ENCODE results near the gene LETM1. TPM values are rescaled to one million over a fixed set of nuclear protein-coding genes. Genes with fewer than 3 reads are reported as not detected.
A peak's percentile ranks its signal among the peaks of the same experiment; 100 is the strongest.
"Not testable (repeated sequence)": the region's sequence is repeated elsewhere in the genome, so short reads cannot be mapped to it uniquely, and the experiment has no call there.

Gene LETM1
- total and polyA plus RNA-seq, 4 experiments from 2014 or later: 6.5 to 42.8 (median 25.5) TPM

- CTCF ChIA-PET (ENCODE audit: partially characterized antibody); POLR2A ChIA-PET (ENCODE audit: partially characterized antibody): not testable (repeated sequence)
Measured at GRCh38 chr4:1844618-1845017, 11.3 kb downstream of the LETM1 start.

DNA sequence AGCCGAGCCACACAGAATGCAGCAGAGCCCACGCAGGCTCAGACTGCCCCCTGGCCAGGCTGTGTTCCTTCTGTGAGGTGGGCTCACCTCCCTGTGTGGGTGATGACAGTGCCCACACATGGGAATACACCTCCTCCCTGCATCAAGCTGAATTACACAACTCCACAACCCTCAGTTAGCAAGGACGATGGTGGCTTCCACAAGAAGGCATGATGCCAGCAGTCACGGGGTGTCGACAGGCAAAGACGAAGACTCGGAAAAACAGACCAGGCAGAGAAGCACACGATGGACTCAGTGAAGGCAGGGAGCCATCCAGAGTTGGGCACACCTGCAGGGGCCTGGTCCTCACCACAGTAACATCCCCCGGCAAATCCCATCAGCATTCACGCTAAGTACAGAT lies 12.1 kb downstream of the LETM1 start:
- POLR2A ChIA-PET (ENCODE audit: partially characterized antibody): no interaction called here
- Mint-ChIP-seq H3K27ac (peak overlapping the region in 1 of 7 donors; percentile 64), H3K4me3 (no peak overlapping the region), H3K36me3 (peaks cover 19 to 62% of the 10 kb centered on the region in 2 donors), H3K9me3 (no peaks in the 10 kb centered on the region), H3K4me1 (peaks cover 3 to 21% (median 4%) of the 10 kb centered on the region in 4 donors), H3K27me3 (no peaks in the 10 kb centered on the region)
- Histone ChIP-seq H3K9me3 (ENCODE audit: control insufficient read depth in 1 of 2, low read length in 2 of 2) (no peaks in the 10 kb centered on the region), H3K27ac (ENCODE audit: low read depth, low read length) (no peak overlapping the region), H3K4me1 (ENCODE audit: insufficient read depth, low read length) (no peaks in the 10 kb centered on the region), H3K27me3 (ENCODE audit: insufficient read depth, low read length) (no peaks in the 10 kb centered on the region), H3K36me3 (ENCODE audit: insufficient read depth, low read length) (peaks cover 31% of the 10 kb centered on the region), H3K4me3 (ENCODE audit: low read length in 2 of 2) (no peak overlapping the region)
- intact Hi-C loops (cut with micrococcal nuclease): no loop called here
- CTCF ChIA-PET (ENCODE audit: partially characterized antibody): interaction anchor here (1.3 kb wide), 1 partner anchor 55 kb away, joined by 5 read pairs; no protein-coding TSS in a partner anchor
- no peak for DNase-seq

More at GRCh38 chr4:1844618-1845017, 11.3 kb downstream of the LETM1 start:
- peaks cover 3 to 21% (median 4%) of the 10 kb centered on the region in 4 donors for H3K4me1 Mint-ChIP-seq
- H3K4me1 ChIP-seq (ENCODE audit: insufficient read depth, low read length); intact Hi-C loops (cut with micrococcal nuclease); H3K4me3 Mint-ChIP-seq; H3K27me3 ChIP-seq (ENCODE audit: insufficient read depth, low read length); H3K9me3 Mint-ChIP-seq; H3K27me3 Mint-ChIP-seq; H3K27ac ChIP-seq (ENCODE audit: low read depth, low read length); H3K4me3 ChIP-seq (ENCODE audit: low read length in 2 of 2); DNase-seq; H3K9me3 ChIP-seq (ENCODE audit: control insufficient read depth in 1 of 2, low read length in 2 of 2): not testable (repeated sequence)
- peaks cover 14 to 54% of the 10 kb centered on the region in 2 donors for H3K36me3 Mint-ChIP-seq
- peaks cover 31% of the 10 kb centered on the region for H3K36me3 ChIP-seq (ENCODE audit: insufficient read depth, low read length)
- H3K27ac Mint-ChIP-seq: peak overlapping the region in 1 of 7 donors; percentile 41

DNA sequence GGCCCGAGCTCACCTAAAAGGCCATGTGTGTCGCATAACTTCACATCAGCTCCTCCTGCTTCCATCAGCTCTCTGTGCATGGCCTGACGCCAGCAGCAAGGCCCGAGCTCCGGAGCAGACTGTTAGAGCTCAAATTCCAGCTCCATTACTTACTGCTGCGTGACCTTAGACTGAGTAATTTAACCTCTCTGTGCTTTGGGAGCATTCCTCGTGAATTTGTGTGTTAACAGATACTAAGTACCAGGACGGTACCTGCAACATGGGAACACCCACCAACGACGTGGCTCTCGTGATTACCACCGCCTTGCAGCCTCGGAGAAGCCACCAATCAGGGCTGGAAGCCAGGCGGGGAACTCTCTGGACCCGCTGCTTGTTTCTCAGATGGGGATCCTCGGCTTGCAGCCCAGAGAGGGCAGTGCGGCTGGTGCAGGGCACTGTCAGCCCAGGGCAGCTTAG lies 12.9 kb downstream of the LETM1 start:
- no peaks in the 10 kb centered on the region for H3K4me1 ChIP-seq (ENCODE audit: insufficient read depth, low read length)
- peaks cover 1 to 21% (median 3%) of the 10 kb centered on the region in 4 donors for H3K4me1 Mint-ChIP-seq
- H3K36me3 ChIP-seq (ENCODE audit: insufficient read depth, low read length): peaks cover 31% of the 10 kb centered on the region
- no peak overlapping the region for H3K27ac ChIP-seq (ENCODE audit: low read depth, low read length)
- H3K36me3 Mint-ChIP-seq: peaks cover 19 to 63% of the 10 kb centered on the region in 2 donors
- POLR2A ChIA-PET (ENCODE audit: partially characterized antibody): no interaction called here
- no peaks in the 10 kb centered on the region for H3K9me3 Mint-ChIP-seq
- no peak overlapping the region for H3K27ac Mint-ChIP-seq
- H3K9me3 ChIP-seq (ENCODE audit: control insufficient read depth in 1 of 2, low read length in 2 of 2): no peaks in the 10 kb centered on the region
- H3K4me3 ChIP-seq (ENCODE audit: low read length in 2 of 2): no peak overlapping the region
- no peak for DNase-seq
- H3K27me3 Mint-ChIP-seq: no peaks in the 10 kb centered on the region
- peak overlapping the region in 1 of 8 donors; percentile 1 for H3K4me3 Mint-ChIP-seq
- no peaks in the 10 kb centered on the region for H3K27me3 ChIP-seq (ENCODE audit: insufficient read depth, low read length)
- CTCF ChIA-PET (ENCODE audit: partially characterized antibody): interaction anchor here (1.3 kb wide), 1 partner anchor 56 kb away, joined by 5 read pairs; no protein-coding TSS in a partner anchor
- intact Hi-C loops (cut with micrococcal nuclease): no loop called here

- Histone ChIP-seq H3K27me3 (ENCODE audit: insufficient read depth, low read length) (no peaks in the 10 kb centered on the region), H3K9me3 (ENCODE audit: control insufficient read depth in 1 of 2, low read length in 2 of 2) (no peaks in the 10 kb centered on the region), H3K36me3 (ENCODE audit: insufficient read depth, low read length) (peaks cover 30% of the 10 kb centered on the region), H3K4me1 (ENCODE audit: insufficient read depth, low read length) (no peaks in the 10 kb centered on the region), H3K27ac (ENCODE audit: low read depth, low read length) (no peak overlapping the region), H3K4me3 (ENCODE audit: low read length in 2 of 2) (no peak overlapping the region)
- Mint-ChIP-seq H3K27me3 (no peaks in the 10 kb centered on the region), H3K4me3 (no peak overlapping the region), H3K36me3 (peaks cover 19 to 63% of the 10 kb centered on the region in 2 donors), H3K27ac (peak overlapping the region in 3 of 7 donors; percentile 6 to 31 (median 18)), H3K4me1 (peaks cover 1 to 21% (median 3%) of the 10 kb centered on the region in 4 donors), H3K9me3 (no peaks in the 10 kb centered on the region)
- ChIA-PET CTCF (ENCODE audit: partially characterized antibody) (interaction anchor here (1.3 kb wide), 1 partner anchor 57 kb away, joined by 5 read pairs; no protein-coding TSS in a partner anchor), POLR2A (ENCODE audit: partially characterized antibody) (no interaction called here)
- no peak for DNase-seq
- intact Hi-C loops (cut with micrococcal nuclease): no loop called here
Measured at GRCh38 chr4:1842339-1842895, 13.5 kb downstream of the LETM1 start.

GRCh38 chr4:1841887-1842210 lies 14.1 kb downstream of the LETM1 start:
- DNase-seq: no peak
- POLR2A ChIA-PET (ENCODE audit: partially characterized antibody): no interaction called here
- H3K27ac Mint-ChIP-seq: no peak overlapping the region
- CTCF ChIA-PET (ENCODE audit: partially characterized antibody): interaction anchor here (1.2 kb wide), 1 partner anchor 57 kb away, joined by 3 read pairs; no protein-coding TSS in a partner anchor
- Histone ChIP-seq H3K4me3 (ENCODE audit: low read length in 2 of 2) (no peak overlapping the region), H3K9me3 (ENCODE audit: control insufficient read depth in 1 of 2, low read length in 2 of 2) (no peaks in the 10 kb centered on the region), H3K36me3 (ENCODE audit: insufficient read depth, low read length) (peaks cover 29% of the 10 kb centered on the region), H3K27me3 (ENCODE audit: insufficient read depth, low read length) (no peaks in the 10 kb centered on the region), H3K4me1 (ENCODE audit: insufficient read depth, low read length) (no peaks in the 10 kb centered on the region), H3K27ac (ENCODE audit: low read depth, low read length) (no peak overlapping the region)
- intact Hi-C loops (cut with micrococcal nuclease): no loop called here
- peaks cover 18 to 61% of the 10 kb centered on the region in 2 donors for H3K36me3 Mint-ChIP-seq
- no peaks in the 10 kb centered on the region for H3K9me3 Mint-ChIP-seq
- no peak overlapping the region for H3K4me3 Mint-ChIP-seq
- H3K27me3 Mint-ChIP-seq: no peaks in the 10 kb centered on the region
- H3K4me1 Mint-ChIP-seq: peaks cover 1 to 21% (median 4%) of the 10 kb centered on the region in 4 donors

GRCh38 chr4:1841201-1841886 lies 14.6 kb downstream of the LETM1 start:
- POLR2A ChIA-PET (ENCODE audit: partially characterized antibody): no interaction called here
- H3K9me3 Mint-ChIP-seq: no peaks in the 10 kb centered on the region
- H3K27ac Mint-ChIP-seq: no peak overlapping the region
- H3K27ac ChIP-seq (ENCODE audit: low read depth, low read length): no peak overlapping the region
- no peaks in the 10 kb centered on the region for H3K9me3 ChIP-seq (ENCODE audit: control insufficient read depth in 1 of 2, low read length in 2 of 2)
- no peaks in the 10 kb centered on the region for H3K27me3 Mint-ChIP-seq
- peaks cover 1 to 21% (median 4%) of the 10 kb centered on the region in 4 donors for H3K4me1 Mint-ChIP-seq
- CTCF ChIA-PET (ENCODE audit: partially characterized antibody): interaction anchor here (1.2 kb wide), 1 partner anchor 58 kb away, joined by 3 read pairs; no protein-coding TSS in a partner anchor
- H3K4me1 ChIP-seq (ENCODE audit: insufficient read depth, low read length): no peaks in the 10 kb centered on the region
- intact Hi-C loops (cut with micrococcal nuclease): no loop called here
- H3K27me3 ChIP-seq (ENCODE audit: insufficient read depth, low read length): no peaks in the 10 kb centered on the region
- H3K36me3 ChIP-seq (ENCODE audit: insufficient read depth, low read length): peaks cover 30% of the 10 kb centered on the region
- no peak for DNase-seq
- no peak overlapping the region for H3K4me3 ChIP-seq (ENCODE audit: low read length in 2 of 2)
- H3K4me3 Mint-ChIP-seq: no peak overlapping the region
- peaks cover 15 to 61% of the 10 kb centered on the region in 2 donors for H3K36me3 Mint-ChIP-seq

- no peak overlapping the region for H3K27ac ChIP-seq (ENCODE audit: low read depth, low read length)
- no peaks in the 10 kb centered on the region for H3K27me3 ChIP-seq (ENCODE audit: insufficient read depth, low read length)
- no peak overlapping the region for H3K4me3 ChIP-seq (ENCODE audit: low read length in 2 of 2)
- intact Hi-C loops (cut with micrococcal nuclease): no loop called here
- peaks cover 42% of the 10 kb centered on the region for H3K36me3 ChIP-seq (ENCODE audit: insufficient read depth, low read length)
- H3K27me3 Mint-ChIP-seq: no peaks in the 10 kb centered on the region
- H3K4me1 ChIP-seq (ENCODE audit: insufficient read depth, low read length): no peaks in the 10 kb centered on the region
- ChIA-PET CTCF (ENCODE audit: partially characterized antibody) (interaction anchor here (1.8 kb wide), 1 partner anchor 60 kb away, joined by 10 read pairs; no protein-coding TSS in a partner anchor), POLR2A (ENCODE audit: partially characterized antibody) (no interaction called here)
- H3K4me1 Mint-ChIP-seq: peaks cover 1 to 22% (median 5%) of the 10 kb centered on the region in 4 donors
- no peak overlapping the region for H3K4me3 Mint-ChIP-seq
- peak overlapping the region in 2 of 7 donors; percentile 70 to 92 for H3K27ac Mint-ChIP-seq
- no peaks in the 10 kb centered on the region for H3K9me3 Mint-ChIP-seq
- H3K9me3 ChIP-seq (ENCODE audit: control insufficient read depth in 1 of 2, low read length in 2 of 2): no peaks in the 10 kb centered on the region
- DNase-seq: no peak
- peaks cover 20 to 73% of the 10 kb centered on the region in 2 donors for H3K36me3 Mint-ChIP-seq
Measured at GRCh38 chr4:1839282-1839681, 16.7 kb downstream of the LETM1 start.
